VCaP (cell line): ENCODE data around the gene USP2.

ENCODE experiments used
- H3K27ac ChIP-seq: fragments of 450-650 bp; 2 replicates; pipeline ENCODE4 v1.5.1; 2017
- TF ChIP-seq, protein P1 (sequence below): fragments of 450-650 bp; conservative IDR thresholded peaks from 2 replicates; pipeline ENCODE4 v1.5.1; 2017; ENCODE audit warnings: mild to moderate bottlenecking, moderate library complexity

Gene USP2

DNA sequence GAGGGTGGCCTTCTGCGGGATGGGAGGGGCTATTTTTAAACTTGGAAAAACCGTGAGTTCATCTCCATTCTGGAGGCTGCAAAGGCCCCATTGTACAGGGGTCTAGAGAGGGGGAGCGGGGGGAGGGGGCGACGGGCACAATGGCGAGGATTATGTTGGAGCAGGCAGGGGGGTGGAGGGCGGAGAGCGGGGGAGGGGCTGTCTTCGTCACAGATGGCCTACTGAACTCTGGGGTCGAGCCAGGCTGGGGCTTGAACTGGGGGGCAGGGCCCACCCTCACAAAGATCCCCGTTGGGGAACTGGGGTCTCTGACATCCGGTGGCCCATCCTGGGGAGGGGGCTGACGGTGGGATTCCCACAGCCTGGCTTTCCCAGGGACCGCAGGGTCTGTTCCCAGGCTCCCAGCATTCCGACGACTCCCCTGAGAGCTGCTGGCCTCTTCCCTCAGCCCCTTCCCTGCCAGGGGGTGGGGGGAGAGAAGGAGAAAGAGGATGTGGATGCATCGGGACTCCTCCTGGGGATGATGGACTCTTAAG, 61.2 kb downstream of the USP2 start:
- H3K27ac ChIP-seq = peak overlapping the region; percentile 72; the same call in 1 of the 2 replicates
- TF ChIP-seq, protein P1, sequence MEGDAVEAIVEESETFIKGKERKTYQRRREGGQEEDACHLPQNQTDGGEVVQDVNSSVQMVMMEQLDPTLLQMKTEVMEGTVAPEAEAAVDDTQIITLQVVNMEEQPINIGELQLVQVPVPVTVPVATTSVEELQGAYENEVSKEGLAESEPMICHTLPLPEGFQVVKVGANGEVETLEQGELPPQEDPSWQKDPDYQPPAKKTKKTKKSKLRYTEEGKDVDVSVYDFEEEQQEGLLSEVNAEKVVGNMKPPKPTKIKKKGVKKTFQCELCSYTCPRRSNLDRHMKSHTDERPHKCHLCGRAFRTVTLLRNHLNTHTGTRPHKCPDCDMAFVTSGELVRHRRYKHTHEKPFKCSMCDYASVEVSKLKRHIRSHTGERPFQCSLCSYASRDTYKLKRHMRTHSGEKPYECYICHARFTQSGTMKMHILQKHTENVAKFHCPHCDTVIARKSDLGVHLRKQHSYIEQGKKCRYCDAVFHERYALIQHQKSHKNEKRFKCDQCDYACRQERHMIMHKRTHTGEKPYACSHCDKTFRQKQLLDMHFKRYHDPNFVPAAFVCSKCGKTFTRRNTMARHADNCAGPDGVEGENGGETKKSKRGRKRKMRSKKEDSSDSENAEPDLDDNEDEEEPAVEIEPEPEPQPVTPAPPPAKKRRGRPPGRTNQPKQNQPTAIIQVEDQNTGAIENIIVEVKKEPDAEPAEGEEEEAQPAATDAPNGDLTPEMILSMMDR = no peak

DNA sequence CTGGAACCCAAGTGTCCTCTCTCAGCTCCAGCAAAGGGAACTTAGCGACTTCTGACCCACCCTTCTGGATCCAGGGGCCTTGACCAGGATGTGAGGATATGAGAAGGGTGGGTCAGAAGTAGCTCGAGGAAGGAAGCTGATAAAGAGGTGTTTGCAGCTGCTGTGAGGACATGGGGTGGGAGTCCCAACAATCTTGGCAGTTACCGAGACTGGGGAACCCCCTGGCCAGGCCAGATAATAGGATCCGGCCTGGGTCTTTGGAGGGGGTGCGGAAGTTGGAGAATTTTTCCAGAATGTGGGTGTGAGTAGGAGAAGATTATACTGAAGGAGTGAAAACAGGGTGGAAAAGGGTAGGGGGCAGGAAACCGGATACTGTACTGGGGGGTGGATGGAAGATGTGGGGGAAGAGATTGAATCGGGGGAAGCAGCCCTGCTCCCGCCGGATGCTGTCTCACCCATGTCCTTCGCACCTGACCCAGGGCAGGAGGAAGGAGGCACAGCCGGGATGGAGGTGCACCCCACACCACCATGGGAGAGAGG, 61.7 kb downstream of the USP2 start:
- TF ChIP-seq, protein P1 = no peak
- no peak overlapping the region for H3K27ac ChIP-seq

DNA sequence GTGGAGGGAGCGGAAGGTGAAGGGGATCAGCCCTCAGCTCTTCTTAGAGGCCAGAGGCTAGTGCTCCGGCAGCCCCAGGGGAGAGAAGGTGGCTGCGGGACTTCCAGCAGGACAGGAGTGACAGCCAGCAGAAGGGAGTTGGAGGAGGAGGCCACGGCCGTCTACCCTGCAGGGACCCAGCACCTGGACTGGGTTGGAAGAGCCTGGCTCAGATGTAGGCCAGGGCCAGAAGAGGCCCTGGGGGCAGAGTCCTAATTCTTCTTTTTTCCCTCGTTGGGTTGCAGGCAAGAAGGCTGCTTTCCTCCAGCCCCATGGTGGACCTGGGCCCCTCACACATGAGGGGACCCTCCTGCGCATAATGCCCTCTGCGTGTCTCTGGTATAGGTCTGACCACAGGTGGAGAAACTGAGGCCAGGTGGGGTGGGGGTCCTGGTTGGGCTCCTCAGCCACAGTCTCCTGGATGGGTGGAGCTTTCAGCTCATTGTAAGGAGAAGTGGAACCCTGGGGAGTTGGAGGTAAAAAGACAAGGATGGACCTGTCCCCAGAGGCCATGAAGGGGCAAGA, 62.3 kb downstream of the USP2 start:
- no peak overlapping the region for H3K27ac ChIP-seq
- TF ChIP-seq, protein P1 = no peak

DNA sequence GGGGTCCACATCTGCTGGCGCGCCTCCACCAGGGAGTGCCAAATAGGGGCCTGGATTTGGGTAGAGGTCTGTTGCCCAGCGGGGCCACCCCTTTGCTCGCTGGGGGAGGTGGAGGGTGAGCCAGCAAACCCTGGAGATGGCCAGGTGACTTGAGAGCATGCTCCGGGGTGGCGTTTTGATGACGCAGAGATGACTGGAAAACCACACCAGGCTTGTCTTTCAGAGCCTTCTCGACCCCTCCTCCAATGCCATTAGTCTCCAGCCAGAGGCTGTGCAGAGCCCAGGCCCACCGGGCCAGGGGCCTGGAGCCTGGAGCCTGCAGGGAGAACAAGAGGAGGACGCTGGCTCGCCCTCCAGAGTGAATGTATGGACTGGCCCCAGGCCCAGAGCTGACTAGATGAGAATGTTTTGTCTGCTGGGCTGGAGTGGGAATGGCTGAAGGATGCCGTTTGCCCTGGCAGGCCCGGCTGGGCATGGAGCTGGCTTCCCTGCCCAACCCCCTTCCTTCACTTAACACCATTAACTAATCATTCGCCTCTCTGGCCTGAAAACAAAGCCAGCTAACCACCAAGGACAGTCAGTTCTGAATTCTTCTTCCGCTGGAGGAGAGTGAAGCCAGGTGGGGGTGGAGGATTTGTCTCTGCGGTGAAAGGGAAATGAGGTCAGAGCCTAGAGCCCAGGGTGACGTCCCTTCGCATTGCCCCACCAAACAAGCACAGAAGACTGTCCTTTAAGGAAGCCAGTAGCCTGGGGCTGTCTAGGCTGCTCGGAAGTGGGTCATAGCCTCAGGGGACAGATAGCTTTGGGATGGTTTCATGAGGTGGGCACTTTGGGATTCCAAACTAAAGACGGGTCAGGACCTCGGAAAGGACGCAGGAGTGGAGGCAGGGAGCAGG, 63.0 kb downstream of the USP2 start:
- H3K27ac ChIP-seq = no peak overlapping the region
- TF ChIP-seq, protein P1 = no peak

DNA sequence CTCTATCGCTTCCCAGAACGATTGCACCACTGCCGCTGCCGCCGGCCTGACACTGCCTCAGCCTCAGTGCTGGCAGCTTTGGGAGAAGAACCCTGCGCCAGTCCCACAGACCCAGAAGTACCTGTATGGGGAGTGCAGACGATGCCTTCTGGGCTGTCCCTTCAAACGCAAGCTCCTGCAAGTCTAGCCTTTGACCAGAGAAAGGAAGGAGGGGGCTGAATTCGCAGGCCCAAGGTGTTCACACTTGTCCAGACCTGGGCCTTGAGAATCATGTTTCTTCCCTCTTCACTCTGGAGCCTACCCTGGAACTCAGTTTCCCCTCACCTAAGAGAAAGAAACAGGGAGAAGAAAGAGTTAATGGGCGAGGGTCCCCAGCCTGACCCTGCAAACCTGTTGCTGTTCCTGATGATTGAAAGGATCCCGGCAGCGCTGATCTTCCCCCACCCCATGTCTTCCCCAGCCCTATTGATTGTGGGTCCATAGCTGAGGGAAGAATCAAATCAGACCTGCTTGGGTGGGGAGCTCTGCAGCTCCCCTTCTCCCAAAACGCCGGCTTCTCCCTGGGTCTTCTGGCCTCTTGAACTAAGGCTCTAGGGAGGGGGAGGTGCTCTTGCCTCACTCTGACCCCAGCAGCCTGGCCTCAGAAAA, 63.8 kb downstream of the USP2 start:
- H3K27ac ChIP-seq = peak overlapping the region; percentile 78; the same call in 1 of the 2 replicates

DNA sequence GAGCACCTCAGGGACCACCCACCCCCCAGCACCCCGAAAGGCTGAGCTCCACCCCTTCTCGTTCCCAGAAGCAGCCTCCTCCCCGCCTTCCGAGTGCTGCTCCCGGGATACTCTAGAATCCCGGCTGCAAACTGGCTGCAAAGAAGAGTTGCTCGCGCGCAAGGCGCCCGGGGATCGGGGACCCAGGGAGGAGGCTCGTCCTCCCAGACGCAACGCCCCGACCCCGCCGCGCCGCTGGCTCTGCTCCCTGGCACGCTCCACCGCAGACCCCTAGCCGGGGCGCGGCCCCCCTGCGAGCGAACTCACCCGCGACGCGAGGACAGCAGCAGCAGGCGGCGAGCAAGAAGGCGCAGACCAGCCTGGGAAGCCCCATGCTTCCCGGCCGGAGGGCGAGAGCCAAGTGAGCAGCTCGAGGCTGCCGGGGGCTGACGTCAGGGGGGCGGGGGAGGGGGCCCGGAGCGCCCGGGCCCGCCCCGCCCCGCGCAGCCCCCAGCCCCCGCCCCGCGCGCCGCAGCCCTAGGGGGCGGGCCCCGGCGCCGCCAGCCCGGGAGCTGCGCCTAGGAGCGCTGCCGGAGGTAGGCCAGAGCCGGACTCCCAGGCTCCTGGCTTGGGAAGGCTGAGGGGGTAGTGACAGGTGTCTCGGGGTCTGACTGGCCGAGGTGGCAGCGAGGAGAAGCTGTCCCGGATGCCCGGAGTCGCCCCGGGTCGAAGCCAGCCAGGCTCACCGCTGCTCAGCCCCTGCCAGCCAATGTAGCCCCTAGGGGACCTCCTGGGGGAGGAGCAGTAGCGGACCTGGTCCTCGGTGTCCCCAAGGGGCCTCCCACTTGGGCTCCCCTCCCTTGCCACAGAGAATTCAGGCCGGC, 64.5 kb downstream of the USP2 start, which contains the start of gene MCAM:
MCAM (minus strand) TSS at position 402 of the 863 bp plus-strand sequence; CDS start at position 373, 29 bp downstream.
- peak within 1 kb of the TSS; percentile 78 for H3K27ac ChIP-seq
- TF ChIP-seq, protein P1 = no peak

More for the DNA sequence above, 63.8 kb downstream of the USP2 start:
- TF ChIP-seq, protein P1 = no peak
